ENCODE measurements around the gene TTC7B.
A peak's percentile ranks its signal among the peaks of the same experiment; 100 is the strongest.

The TTC7B gene

DNA sequence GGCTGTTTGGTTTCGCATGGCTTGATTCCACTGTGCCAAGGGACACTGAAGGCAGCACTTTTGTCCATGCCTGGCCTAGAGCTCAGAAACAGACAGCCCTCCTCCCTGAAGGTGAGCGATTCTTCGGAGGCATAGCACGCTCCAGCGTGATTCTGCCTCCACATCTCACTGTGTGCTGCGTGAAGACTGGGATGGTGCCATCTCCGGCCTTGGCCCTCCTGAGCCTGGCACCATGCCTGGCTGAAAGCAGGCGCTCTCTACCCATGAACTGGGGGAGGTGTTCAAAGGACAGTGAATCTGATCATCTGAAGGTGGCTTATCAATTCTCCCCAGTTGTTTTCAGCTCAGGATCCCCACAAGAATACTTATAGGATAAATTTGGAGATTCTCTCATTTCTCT, 187.4 kb downstream of the TTC7B start:
- DNase-seq (ENCODE audit: insufficient read length, low spot score) (no peak), FAIRE-seq (no peak)

GRCh38 chr14:90627478-90627877, 188.8 kb downstream of the TTC7B start:
- DNase-seq (ENCODE audit: insufficient read length, low spot score), result no peak
- no peak for FAIRE-seq

DNA sequence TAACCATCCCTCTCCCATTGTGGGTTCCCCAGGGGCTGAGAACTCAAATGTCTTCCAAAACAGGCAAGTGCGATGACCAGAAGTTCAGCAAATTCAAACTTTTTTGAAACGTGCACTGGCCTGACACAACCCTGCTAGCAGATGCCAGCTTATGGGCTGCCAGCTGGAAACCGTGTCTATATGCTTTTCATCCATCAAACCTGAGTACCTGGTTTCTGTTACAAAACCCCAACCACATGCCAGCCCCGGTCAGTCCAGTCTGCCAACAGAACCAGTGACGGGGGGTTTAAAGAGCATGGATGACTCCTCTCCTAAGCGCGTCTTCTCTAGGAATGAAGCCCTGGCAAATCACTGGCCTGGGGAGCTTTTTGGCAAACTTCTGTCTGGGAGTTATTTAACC, 189.7 kb downstream of the TTC7B start:
- FAIRE-seq (no peak), DNase-seq (ENCODE audit: insufficient read length, low spot score) (no peak)

GRCh38 chr14:90625445-90625844, 190.8 kb downstream of the TTC7B start:
- DNase-seq (ENCODE audit: insufficient read length, low spot score) (no peak), FAIRE-seq (peak; percentile 66)

GRCh38 chr14:90624732-90625400, 191.4 kb downstream of the TTC7B start:
- FAIRE-seq (peak; percentile 46), DNase-seq (ENCODE audit: insufficient read length, low spot score) (peak; percentile 31)

DNA sequence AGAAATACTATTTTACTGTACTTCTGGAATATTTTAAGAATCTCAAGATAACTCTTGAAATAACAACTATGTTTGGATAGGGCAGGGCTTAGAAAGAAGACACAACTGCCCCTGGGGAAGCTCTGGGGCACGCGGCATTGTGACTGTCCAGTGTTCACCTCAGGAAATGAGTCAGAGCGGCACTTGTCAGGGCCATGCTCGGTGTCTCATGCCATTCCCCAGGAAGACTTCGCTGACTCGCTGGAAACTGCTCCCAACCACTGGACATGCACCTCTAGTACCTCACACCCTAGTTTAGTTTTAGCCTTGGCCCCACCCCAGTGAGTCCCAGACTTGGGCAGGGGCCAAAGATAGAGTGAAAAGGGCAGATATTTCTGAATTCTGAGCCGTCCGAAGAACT, 192.0 kb downstream of the TTC7B start:
- DNase-seq (ENCODE audit: insufficient read length, low spot score) (peak; percentile 76), FAIRE-seq (peak; percentile 74)

- no peak for DNase-seq (ENCODE audit: insufficient read length, low spot score)
- no peak for FAIRE-seq
These were observed 195.0 kb downstream of the TTC7B start for GRCh38 chr14:90621201-90621600.

- DNase-seq (ENCODE audit: insufficient read length, low spot score) (no peak), FAIRE-seq (no peak)
These were observed 195.6 kb downstream of the TTC7B start for GRCh38 chr14:90620568-90621077.

GRCh38 chr14:90619911-90620310, 196.3 kb downstream of the TTC7B start:
- FAIRE-seq, result no peak
- no peak for DNase-seq (ENCODE audit: insufficient read length, low spot score)

DNA sequence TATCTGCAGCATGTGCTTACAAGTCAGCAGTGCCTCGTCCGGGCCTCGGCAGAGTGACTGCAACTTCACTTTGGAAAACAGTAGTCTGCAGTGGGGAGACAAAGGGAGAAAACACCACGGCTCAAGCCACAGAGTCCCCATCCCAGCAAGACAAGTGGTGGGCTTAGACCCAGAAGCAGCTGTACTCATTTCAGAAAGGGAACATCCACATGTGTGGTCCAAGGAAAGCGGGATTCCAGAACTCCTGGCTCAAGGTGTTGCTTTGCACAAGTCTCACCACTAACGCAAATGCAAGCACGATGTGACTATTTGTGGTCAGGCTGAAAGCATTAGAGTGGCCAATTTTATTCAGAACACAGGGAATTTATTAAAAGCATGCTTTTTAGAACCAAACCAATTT, 198.3 kb downstream of the TTC7B start:
- DNase-seq (ENCODE audit: insufficient read length, low spot score) (no peak), FAIRE-seq (no peak)

DNA sequence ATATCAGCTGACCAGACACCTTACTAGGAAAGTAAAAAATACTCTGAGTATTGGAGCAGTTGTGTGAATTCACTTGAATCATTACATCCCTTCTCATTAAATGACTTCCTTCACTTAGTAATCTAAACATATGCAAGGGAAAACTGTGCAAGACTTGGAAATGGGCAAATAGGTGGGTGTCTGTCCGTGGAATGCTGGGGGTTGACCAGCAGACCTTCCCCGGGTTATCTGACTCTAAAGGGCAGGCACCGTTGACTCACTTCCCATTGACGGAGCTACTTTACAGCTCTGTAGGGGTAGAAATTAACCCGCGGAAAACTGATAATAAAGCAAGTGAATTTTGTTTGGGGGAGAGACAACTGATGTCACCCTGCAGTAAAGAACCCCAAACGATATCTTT, 199.3 kb downstream of the TTC7B start:
- FAIRE-seq (no peak), DNase-seq (ENCODE audit: insufficient read length, low spot score) (no peak)

GRCh38 chr14:90616313-90616712, 199.9 kb downstream of the TTC7B start:
- no peak for DNase-seq (ENCODE audit: insufficient read length, low spot score)
- no peak for FAIRE-seq

DNA sequence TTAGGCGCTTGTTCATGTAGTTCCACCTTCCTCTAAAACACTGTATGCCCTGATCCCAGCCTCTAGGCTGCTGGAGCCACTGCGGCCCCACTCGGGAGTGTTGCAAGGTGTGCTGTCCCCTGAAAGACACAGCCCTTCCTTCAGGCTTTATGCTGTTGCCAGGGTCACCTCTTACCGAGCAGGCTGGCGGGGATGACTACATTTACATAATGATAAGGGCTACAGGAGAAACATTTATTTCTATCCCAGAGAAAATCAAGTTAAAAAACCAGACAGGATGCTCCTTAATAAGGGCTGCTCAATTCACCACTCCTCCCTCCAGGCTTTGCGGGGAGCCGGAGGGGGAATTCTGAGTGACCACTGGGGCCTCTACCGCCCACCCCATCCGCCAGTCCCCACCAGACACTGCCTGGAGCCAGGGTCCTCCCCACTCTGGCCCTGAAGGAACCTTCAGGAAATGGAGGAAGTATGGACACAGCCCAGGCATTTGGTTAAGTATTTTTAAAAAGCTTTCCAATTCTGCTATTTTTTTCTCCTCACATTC, 200.6 kb downstream of the TTC7B start:
- DNase-seq (ENCODE audit: insufficient read length, low spot score) (no peak), FAIRE-seq (no peak)

GRCh38 chr14:90614696-90615516, 201.3 kb downstream of the TTC7B start:
- FAIRE-seq (no peak), DNase-seq (ENCODE audit: insufficient read length, low spot score) (no peak)

DNA sequence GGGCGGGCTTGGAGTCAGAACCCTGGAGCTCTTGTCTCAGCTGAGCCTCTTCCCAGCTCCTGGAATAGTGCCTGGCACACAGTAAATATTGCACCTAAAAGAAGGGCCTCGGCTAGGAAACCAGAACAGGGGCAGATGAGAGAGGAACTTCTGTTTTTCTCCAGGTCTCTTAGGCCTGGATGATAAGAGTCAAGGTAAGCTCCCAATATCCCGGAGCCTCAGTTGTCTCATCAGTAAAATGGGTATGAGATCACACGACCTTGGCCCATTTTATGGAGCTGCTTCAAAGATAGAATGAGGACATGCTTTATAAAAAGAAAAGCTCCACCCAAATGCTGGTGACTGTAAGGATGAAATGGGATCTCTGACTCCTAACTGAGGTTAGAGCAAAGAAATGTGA, 202.2 kb downstream of the TTC7B start:
- DNase-seq (ENCODE audit: insufficient read length, low spot score) (no peak), FAIRE-seq (no peak)

- FAIRE-seq, result no peak
- no peak for DNase-seq (ENCODE audit: insufficient read length, low spot score)
These were observed 202.8 kb downstream of the TTC7B start for GRCh38 chr14:90613453-90613852.

DNA sequence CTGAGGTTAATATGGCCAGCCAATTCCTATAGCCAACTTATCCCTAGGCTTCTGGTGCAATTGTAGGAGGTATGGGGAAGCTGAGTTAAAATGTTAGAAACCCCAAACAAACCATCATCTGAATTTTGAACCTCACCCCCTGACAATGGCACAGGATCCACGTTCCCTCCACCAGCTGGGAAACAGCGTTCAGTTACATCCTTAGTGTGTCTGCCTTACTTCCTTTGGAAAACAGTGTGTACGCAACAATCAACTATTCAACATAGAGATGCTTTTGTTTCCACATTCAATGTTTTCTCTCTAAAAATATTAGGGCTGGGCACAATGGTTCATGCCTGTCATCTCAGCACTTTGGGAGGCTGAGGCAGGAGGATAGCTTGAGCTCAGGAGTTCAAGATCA, 203.4 kb downstream of the TTC7B start:
- FAIRE-seq (no peak), DNase-seq (ENCODE audit: insufficient read length, low spot score) (no peak)

DNA sequence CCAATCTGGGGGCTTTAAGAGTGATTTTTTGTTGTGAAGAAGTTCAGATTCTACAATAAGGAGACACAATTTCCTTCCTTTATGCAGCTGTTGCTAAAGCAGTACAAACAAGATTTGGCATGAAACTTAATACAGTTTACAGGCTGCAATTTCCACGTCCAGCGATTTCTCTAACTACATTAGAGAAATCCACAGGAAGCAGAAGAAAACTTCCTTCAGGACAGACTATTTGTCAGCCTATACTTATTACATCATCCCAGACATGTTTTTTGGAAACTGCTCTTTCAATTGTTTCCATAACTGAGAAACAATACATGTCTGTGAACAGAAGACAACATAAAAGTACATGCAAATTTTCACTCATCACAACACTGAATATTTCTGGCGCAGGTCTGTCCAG, 204.3 kb downstream of the TTC7B start:
- FAIRE-seq, result no peak
- no peak for DNase-seq (ENCODE audit: insufficient read length, low spot score)

GRCh38 chr14:90611501-90611900, 204.7 kb downstream of the TTC7B start:
- FAIRE-seq (no peak), DNase-seq (ENCODE audit: insufficient read length, low spot score) (no peak)

- no peak for DNase-seq (ENCODE audit: insufficient read length, low spot score)
- FAIRE-seq, result no peak
These were observed 205.7 kb downstream of the TTC7B start for GRCh38 chr14:90610346-90611040.

DNA sequence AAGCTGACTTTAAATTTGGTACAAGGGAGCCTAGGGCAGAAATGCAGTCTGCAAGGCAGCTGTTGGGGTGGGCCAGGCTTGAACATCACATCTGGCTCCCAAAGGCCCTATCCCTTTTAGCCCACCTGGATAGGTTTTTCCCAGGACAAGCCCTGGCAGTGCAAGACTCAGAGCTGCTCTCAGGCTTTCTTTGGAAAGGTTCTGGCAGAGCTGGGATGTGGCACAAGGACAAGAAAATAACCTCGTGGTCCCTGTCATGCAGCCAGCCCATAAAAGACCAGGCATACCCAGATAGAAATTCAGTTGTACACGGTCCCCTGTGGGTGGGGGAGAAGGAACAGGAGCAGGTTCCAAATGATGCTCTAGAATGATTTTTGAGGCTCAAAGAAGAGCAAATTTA, 206.9 kb downstream of the TTC7B start:
- DNase-seq (ENCODE audit: insufficient read length, low spot score) (no peak), FAIRE-seq (no peak)
